GM18870 (cell line): ENCODE measurements around the gene MEF2C.

Experiments used
- ATAC-seq: cut with Tn5 transposase; IDR thresholded peaks from one replicate; pipeline ENCODE4 v1.9.1; 2021; ENCODE audit warnings: moderate library complexity; ENCODE audit not compliant: unreplicated experiment

MEF2C gene

GRCh38 chr5:88833371-88834130 is 49.4 kb downstream of the MEF2C start:
- ATAC-seq = peak; percentile 40

GRCh38 chr5:88831816-88832215 is 51.2 kb downstream of the MEF2C start:
- ATAC-seq = no peak

- no peak for ATAC-seq
Measured at GRCh38 chr5:88830567-88830966, 52.4 kb downstream of the MEF2C start.

- no peak for ATAC-seq
Measured at GRCh38 chr5:88829775-88830174, 53.2 kb downstream of the MEF2C start.

- ATAC-seq = no peak
Measured at GRCh38 chr5:88829054-88829453, 53.9 kb downstream of the MEF2C start.

- ATAC-seq = no peak
Measured at GRCh38 chr5:88827997-88828396, 55.0 kb downstream of the MEF2C start.

GRCh38 chr5:88826646-88827585 is 56.1 kb downstream of the MEF2C start:
- peak; percentile 72 for ATAC-seq

- no peak for ATAC-seq
Measured at GRCh38 chr5:88825584-88826315, 57.2 kb downstream of the MEF2C start.

GRCh38 chr5:88824892-88825583 is 57.9 kb downstream of the MEF2C start:
- ATAC-seq = no peak

- no peak for ATAC-seq
Measured at GRCh38 chr5:88824141-88824540, 58.8 kb downstream of the MEF2C start.

GRCh38 chr5:88823201-88823600 is 59.8 kb downstream of the MEF2C start:
- no peak for ATAC-seq

- no peak for ATAC-seq
Measured at GRCh38 chr5:88821161-88821560, 61.8 kb downstream of the MEF2C start.

GRCh38 chr5:88820581-88820980 is 62.4 kb downstream of the MEF2C start:
- no peak for ATAC-seq

- no peak for ATAC-seq
Measured at GRCh38 chr5:88819301-88819999, 63.5 kb downstream of the MEF2C start.

- no peak for ATAC-seq
Measured at GRCh38 chr5:88818296-88818695, 64.7 kb downstream of the MEF2C start.

- ATAC-seq = no peak
Measured at GRCh38 chr5:88816195-88816594, 66.8 kb downstream of the MEF2C start.

GRCh38 chr5:88815050-88815789 is 67.8 kb downstream of the MEF2C start:
- ATAC-seq = no peak

- ATAC-seq = no peak
Measured at GRCh38 chr5:88813805-88814575, 69.0 kb downstream of the MEF2C start.

- no peak for ATAC-seq
Measured at GRCh38 chr5:88813244-88813643, 69.7 kb downstream of the MEF2C start.
